ENCODE results near the gene SPAG16.

GRCh38 chr2:214051585-214051984 lies 767.3 kb downstream of the SPAG16 start:
- TF ChIP-seq CTCF (IDR thresholded peaks at IDR 0.05) (no peak), POLR2A (IDR thresholded peaks at IDR 0.05) (no peak)
